Esophagus squamous epithelium (tissue), 4 donors: Measurements from ENCODE around the gene VPS37D.

Experiments used
- POLR2A ChIP-seq, 4 donors: fragments of 450-650 bp; IDR thresholded peaks; one replicate each; pipeline ENCODE4 v1.6.1; 2017; ENCODE audit warnings: antibody characterized with exemption in 4 of 4, mild to moderate bottlenecking in 4 of 4, moderate library complexity in 3 of 4
- TF ChIP-seq, protein P1 (sequence below), 6 experiments: fragments of 450-650 bp in 4 of 6; fragments of 200-600 bp in 2 of 6; sonication (generic) in 2 of 6; IDR thresholded peaks; one replicate each; pipeline ENCODE4 v1.5.1; 2016 to 2019; ENCODE audit warnings: antibody characterized with exemption in 6 of 6, mild to moderate bottlenecking in 4 of 6, moderate library complexity in 4 of 6

- TF ChIP-seq, protein P1, sequence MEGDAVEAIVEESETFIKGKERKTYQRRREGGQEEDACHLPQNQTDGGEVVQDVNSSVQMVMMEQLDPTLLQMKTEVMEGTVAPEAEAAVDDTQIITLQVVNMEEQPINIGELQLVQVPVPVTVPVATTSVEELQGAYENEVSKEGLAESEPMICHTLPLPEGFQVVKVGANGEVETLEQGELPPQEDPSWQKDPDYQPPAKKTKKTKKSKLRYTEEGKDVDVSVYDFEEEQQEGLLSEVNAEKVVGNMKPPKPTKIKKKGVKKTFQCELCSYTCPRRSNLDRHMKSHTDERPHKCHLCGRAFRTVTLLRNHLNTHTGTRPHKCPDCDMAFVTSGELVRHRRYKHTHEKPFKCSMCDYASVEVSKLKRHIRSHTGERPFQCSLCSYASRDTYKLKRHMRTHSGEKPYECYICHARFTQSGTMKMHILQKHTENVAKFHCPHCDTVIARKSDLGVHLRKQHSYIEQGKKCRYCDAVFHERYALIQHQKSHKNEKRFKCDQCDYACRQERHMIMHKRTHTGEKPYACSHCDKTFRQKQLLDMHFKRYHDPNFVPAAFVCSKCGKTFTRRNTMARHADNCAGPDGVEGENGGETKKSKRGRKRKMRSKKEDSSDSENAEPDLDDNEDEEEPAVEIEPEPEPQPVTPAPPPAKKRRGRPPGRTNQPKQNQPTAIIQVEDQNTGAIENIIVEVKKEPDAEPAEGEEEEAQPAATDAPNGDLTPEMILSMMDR (IDR thresholded peaks at IDR 0.05): no peak
- TF ChIP-seq POLR2A (IDR thresholded peaks at IDR 0.05): no peak
Observed at GRCh38 chr7:73718438-73718881, 50.8 kb downstream of the VPS37D start.
